Measurements from ENCODE around the gene SLC36A4.
"Not testable (repeated sequence)": the region's sequence is repeated elsewhere in the genome, so short reads cannot be mapped to it uniquely, and the experiment has no call there.

The SLC36A4 gene

DNA sequence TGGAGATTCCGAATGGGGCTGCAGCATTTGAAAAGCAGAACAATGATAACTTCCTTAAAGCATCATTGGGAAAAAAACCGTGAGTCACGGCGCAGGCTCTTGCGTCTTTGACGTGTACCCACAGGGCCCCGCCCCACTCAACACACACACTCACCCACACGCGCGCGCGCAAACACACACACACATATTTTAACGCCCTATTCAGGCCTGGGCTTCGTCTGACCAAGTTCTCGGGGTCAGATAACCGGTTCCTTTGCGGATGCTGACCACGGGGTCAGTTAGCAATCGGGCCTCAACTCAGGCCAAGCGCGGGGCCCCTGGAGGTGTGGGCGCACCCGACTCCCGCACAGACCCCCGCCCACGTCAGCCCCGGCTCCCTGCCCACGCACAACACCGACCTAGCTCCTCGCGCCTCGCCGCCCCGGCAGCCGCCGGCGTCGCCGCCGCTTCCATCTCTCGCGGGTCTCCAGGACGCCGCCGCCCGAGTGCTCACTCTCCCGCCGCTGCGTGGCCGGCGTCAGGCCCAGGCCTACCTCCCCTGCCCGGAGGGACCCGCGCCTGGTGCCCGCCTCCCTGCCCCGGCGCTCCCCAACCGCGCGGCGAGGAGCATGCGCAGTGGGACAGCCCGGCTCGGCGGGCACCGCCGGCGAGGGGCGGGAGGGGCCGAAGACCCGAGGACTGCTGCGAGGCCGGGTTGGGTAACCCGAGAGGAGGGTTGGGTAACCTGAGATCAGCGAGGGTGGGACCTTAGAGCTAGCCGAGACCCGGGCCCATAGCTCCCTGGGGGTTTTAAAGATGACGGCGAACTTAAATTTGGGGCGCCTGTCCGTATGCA is at the start of gene SLC36A4:
SLC36A4 (minus strand) TSS at position 612 of the 835 bp plus-strand sequence; CDS start at position 453, 159 bp downstream.
- peak; percentile 63 to 84 for DNase-seq

DNA sequence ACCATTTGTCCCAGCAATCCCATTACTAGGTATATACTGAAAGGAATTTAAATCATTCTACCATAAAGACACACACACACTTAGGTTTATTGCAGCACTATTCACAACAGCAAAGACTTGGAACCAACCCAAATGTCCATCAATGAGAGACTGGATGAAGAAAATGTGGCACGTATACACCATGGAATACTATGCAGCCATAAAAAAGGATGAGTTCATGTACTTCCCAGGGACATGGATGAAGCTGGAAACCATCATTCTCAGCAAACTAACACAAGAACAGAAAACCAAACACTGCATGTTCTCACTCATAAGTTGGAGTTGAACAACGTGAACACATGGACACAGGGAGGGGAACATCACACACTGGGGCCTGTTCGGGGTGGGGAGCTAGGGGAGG is 49.0 kb upstream of the SLC36A4 start:
- not testable (repeated sequence) for DNase-seq

DNA sequence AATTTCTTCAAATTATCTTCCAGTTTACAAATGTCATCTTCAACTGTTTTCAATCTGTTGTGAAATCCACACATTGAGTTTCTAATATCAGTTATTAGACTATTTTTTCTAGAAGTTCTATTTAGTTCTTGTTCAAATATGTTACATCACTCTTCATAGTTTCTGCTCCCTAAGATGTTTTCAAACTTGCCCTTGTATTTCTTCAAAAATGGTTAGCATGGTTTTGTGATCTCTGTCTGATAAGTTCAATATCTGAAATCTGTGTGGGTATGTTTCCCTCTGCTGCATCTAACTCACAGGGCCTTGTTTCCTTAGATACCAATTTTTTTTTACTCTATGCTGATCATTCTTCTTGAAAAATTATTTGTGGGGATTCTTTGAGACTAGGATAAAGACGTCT is 46.2 kb upstream of the SLC36A4 start:
- no peak for DNase-seq

DNA sequence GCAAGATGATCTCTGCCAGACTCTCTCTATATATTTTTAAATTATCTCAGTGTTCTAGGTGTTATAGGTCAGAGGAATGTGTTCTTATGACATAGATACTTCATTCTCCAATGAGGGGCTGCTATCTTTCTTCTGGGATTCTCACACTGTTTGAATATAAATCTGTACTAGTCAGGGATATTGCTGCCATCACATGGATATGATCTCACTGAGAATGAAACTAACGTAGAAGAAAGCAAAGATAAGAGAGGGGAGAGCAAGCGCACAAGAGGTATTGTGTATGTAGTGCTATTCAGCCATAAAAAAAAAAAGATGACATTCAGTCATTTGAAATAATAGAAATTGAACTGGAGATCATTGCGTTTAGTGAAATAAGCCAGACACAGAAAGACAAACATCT is 42.2 kb upstream of the SLC36A4 start:
- DNase-seq: no peak

DNA sequence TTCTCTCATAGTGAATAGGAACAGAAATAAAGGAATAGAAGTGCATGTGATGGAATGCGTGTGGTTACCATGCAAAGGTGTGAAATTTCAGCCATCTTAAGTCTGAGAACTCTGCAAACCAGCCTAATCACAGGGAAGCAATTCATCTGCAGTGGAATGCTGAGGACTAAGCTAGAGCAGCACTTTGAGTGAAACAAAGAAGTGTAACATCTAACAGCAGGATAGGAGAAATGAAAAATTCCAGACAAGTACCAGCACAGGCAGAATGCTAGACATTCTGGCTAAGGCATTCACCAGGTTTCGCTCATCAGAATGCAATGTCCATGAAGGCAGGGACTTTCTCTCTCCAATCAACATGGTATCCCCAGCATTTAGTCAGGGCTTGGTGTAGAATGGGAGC is 41.2 kb upstream of the SLC36A4 start:
- no peak for DNase-seq

DNA sequence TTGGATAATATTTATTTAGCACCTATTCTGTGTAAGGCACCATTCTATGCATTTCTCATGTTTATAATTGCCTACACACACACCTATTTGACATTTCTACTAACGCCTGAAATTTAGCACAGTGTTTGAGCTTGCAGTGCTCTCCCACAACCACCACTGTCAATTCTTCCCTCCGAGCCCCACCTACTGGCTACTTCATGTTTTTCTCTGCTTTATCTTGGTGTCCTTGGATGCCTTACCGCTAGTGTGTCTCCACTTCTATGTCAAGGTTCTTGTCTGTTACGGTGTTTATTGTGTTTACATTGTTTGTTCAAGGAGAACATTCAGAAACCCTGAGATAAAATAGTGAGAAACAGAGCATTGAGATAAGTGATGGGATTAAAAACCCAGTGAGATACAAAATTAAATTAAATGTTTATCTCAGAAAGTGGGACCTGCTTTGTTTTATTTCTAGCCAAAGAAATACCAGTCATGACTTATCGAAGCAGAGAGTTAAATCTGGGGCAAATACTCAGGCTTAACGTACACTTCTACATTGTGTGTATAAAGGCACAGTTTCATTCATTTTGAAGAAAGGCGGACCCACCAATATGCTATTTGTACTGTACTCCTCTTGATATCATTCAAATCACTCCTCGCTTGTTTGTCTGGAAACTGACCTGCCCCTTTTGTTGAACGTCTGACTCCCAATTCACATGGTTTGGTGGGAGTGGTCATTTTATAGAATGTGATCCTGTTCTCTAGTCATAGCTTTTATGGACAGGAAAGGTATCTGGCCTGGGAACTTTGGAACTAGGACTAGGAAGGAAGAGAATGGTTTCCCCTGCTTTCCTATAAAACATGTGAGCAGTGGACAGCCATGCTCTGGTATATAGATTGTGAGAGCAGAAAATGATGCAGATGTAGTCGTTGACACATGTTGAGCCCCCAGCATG is 39.2 kb upstream of the SLC36A4 start:
- no peak for DNase-seq

DNA sequence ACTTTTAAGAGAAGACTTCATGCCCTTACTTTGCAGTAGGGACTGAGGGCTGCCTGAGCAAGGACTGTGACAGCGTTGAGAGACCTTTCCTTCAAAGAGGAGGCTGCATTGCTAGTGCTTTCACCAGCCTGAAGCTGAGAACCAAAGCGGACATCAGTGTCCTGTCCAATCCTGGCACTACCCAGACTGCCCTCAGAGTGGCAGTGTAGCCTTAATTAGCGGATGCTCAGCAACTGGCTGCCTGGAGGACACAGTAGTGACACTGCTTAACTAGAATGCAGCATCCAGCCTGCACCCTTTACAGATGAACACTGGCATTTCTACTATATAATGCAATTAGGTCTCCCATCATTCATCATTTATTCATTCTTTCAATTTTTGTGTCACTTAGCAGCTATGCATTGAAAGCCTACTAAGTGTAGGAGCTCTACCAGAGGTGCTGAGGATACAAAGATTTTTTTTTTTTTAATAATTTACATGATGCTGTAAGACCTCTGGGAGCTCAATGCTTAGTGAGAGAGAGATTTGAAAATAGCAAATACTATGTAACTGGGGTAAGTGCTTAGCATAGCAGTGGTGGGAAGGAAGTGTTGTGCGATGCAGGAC is 36.9 kb upstream of the SLC36A4 start:
- peak; percentile 30 to 76 for DNase-seq

DNA sequence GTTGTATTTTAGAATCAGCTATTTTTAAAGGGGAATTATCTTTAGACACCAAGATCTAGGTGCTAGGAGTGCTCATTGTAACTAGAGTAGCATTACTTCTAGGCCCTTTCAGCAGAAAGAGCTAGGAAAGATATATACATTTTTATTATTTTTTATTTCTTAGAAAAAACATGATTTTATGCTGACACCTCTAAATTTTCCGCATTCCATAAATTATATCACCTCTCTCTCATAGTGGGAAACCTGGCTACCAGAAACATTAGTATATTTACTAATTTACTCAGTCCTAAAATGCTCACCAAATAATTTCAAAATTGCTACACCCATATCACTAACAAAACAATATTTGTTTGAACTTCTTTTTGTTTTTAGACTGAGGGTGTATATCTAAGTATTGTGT is 32.1 kb upstream of the SLC36A4 start:
- DNase-seq: no peak

DNA sequence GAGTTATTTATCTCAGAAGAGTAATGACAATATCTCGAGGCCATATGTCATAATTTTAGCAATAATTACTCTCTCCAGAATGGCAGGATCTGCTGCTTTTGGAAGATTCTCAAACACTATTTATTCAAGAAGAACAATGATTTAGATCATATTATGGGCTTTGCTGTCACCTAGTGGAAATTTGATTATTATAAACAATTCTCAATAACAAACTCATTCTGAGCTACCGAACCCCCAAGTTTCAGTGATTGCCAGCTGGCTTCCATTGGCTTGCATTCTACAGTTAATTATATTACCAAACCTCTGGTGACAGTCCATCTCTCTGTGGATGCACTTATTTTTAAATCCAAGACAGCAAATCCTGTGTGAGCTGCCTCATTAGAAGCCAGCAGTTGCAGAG is 27.9 kb upstream of the SLC36A4 start:
- DNase-seq: no peak

DNA sequence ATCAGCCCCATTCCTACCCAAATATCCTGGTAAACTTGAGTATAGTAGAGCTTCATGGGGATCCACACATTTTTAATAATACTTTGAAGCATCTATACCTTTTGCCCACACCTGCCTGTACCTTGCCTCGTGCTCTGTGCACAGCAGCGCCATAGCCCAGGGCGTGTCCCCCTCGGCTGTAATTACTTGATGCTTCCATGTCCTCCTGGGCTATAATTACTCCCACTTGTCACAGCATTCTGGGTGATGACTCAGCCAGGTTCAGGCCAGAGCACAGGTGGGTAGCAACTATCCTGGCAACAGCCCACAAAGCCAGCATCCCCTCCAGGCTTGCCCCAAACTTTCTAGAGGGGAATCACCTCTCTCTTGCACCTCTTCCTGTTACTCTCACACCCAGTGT is 23.7 kb upstream of the SLC36A4 start:
- peak; percentile 63 to 79 for DNase-seq

DNA sequence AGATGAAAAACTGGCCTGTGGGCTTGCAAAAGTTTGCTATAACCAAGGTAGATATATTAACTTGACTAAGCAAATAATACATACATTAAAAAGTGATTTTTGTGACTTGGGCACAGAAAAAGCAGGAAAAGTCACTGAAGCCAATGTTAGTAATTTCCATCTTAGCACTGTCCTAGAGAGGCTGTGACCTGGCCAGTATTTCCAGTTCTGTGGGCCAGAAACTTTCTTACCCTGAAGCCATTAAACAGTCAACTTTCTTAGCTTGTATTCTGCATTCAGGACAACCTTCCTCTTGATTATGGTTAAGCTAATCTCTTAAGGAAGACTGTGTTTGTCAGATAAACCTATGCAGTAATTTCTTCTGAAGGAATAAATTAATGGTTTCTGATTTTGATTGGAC is 22.3 kb upstream of the SLC36A4 start:
- DNase-seq: no peak

DNA sequence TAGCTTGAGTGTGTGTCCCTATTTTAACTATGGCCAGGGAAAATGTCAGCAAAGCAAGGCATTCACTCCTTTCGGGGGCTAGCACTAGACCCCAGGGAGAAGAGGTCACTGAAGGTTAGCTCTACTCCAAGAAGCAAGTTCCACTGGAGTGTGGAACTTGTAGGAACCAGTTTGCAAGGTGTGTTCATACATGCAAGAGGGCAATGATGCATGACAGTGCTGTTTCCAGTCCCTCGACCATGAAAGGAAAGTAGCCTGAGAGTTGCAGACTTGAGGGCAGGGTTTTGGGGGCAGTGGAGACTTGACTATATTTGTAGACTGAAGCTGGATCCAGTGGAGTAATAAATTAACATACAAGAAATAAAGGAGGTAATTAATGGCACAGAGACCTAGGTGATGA is 21.6 kb upstream of the SLC36A4 start:
- DNase-seq: peak; percentile 40 to 54

DNA sequence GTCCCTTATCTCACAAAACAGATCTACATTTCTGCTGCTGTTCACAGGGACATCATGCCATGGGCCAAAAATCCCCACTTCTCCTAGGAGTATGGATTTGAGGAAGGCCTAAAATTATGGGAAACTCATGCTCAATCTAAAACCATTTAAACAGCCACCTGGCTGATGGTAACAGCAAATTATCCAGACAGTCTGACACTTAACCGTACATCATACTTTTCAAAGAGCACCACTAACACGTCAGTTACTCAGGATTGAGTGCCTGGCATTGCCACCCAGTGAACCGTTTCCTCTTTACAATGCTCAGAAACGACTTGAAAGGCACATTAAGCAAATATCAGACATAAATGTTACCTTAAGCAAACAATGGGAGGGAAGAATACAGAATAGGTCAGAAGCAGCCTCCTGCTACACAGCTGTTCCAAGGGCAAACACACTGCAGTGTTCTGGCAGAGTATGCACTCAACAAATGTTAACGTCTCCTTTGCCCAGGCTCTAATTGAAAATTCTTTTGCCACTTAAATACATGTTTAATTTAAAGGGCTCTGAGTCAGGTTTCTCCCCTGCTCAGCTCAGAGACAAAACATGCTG is 18.8 kb upstream of the SLC36A4 start:
- DNase-seq: peak; percentile 87 to 95

DNA sequence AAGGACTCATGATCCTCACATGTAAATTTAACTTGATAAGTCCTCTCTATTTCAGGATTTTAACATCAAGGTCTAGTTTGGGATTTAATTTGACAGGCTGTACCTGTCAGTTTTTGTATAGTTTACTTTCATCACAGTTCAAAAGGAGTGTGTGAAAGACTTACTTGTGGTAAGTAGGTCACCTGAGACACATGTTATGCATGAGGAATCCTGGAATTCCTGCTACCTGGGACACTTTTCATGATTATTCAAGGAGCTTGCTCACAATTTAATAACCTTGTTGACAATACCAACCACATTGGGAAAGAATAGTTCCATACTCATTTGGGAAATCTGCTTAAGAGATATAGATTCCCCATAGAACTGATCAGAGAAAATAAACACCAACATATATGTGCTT is 15.8 kb upstream of the SLC36A4 start:
- no peak for DNase-seq

DNA sequence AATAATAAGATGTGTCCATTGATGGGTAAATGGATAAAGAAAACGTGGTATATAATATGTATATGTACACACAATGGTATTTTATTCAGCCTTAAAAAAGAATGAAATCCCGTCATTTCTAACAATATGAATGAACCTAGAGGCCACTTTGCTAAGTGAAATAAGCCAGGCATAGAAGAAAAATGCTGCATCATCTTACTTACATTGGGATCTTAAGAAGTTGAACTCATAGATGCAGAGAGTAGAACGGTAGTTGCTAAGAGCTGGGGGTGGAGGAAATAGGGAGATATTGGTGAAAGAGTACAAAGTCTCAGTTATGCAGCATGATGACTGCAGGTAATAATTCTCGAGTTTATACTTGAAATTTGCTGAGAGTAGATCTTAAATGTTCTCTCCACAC is 14.3 kb upstream of the SLC36A4 start:
- DNase-seq: no peak

DNA sequence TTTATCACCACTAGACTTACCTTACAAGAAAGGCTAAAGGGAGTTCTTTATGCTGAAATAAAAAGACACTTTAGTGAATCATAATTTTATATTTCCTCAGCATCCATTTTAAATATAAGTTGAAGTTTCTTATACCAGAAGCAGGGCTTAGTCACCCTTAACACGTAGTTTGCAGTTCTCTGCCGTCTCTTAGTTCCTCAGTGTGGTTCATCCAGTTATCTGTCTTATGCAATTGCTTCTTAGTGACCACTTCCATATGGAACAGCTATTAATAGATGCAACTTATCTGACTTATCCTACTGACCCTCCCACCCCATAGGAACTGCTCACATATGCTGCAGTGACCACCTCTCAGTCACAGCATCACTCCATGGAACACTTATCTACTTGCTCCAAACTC is 11.7 kb upstream of the SLC36A4 start:
- DNase-seq: no peak

DNA sequence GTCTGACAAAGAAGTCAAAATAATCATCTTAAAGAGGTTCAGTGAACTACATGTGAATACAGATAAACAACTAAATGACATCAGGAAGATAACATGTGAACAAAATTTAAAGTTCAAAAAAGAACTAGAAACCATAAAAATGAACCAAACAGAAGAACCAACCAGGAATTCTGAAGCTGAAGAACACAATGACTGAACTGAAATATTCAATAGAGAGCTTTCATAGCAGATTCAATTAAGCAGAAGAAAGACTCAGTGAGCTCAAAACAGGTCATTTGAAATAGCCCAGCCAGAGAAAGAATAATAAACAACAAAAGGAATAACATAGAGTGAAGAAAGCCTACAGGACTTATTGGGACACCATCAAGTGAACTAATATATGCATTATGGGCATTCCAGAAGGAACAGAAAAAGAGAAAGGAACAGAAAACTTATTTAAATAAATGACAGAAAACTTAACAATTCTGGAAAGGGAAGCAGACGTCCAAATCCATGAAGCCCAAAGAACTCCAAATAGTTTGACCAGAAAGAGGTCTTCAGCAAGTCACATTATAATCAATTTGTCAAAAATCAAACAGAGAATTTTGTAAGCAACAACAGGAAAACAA is 11.0 kb upstream of the SLC36A4 start:
- DNase-seq: no peak

DNA sequence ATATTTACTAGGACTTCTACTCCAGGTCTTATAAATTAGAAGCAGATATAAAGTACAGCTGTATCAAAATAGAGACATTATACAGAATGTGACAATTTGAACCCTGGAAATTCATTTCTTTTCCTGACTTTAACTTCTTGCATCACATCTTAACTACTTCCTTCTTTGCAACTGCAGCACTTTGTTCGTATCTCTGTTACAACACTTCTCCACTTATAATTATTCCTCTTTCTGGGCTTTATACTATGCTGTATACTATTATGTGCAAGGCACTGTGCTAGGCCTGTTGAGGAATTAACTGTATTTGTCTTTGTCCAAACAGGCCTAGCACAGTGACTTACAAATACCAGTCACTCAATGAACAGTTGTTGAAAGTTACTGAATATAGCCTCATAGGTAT is 1.8 kb upstream of the SLC36A4 start:
- DNase-seq: no peak

DNA sequence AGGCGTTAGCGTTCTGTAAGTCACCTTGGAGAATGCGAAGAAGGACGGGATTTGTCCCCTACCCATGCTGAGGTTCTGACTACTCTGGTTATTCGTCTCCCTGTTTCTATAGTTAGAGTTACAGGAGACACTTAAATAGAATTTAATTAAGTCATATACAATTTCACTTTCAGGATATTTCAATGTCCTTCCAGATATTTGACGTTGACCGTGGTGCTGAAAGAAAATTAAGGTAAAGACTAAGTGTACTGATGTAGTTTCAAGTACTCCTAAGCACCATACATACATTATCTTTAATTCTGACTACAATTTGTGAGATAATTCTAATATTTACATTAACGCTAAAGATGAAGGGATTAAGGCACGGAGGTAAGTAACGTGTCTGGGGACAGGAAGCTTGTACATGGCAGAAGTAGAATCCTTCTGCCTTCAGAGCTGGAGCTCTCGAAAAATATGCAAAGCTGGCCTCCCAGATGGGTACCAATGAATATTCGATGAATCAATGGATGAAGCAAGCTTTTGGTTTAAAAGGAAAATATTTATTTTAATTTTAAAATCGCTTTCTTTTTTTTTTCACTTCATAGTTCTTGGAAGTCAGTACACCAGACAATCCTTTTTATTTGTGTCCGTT is 539 bp upstream of the SLC36A4 start:
- DNase-seq: no peak

DNA sequence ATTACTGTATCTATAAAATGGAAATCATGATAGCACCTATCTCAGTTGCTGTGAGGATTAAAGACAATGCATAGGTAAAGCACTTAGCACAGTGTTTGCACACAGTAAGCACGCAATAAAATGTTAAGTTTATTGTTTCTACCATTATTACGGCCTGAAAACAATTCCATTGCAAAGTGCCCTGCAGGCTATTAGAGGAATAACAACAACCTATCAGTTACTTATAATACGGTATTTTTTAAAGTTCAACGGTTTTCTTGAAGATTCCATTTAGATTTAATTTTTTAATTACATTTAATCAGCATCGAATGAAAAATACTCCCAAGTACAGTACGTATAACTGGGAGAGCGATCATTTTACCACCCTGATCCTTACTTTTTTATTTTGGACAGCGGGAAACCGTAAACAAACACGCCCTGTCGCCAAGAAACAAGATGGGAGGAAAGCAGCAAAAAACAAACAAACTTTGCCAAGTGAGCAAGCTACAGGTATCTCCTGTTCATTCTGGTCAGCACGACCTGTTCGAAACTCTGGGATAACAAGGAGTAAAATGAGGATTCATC is 893 bp downstream of the SLC36A4 start:
- DNase-seq: no peak

DNA sequence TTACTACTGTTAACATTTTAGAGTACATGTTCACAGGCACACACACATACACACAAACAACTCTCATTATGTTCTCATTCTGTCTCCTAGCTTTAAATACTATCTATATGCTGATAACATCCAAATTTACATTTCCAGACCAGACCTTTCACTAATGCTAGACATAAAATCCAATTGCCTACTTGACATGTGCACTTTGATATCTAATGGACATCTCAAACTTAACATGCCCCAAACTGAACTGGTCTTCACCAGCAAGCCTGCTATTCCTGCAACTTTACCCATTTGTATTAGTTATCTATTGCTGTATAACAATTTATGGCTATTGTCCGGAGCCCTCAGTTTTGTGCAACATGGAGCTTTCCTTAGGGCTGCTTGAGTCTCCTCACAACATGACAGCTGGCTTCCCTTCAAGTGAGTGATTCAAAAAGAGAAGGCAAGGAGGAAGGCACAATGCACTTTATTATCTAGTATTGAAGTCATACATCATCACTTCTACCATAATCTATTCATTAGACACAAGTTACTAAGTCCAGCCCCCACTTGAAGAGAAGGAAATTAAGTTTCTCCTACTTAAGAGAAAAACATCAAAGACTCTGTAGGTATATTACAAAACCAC is 3.0 kb downstream of the SLC36A4 start:
- DNase-seq: no peak
